GM12878 (cell line): ENCODE measurements around the gene ISOC2. TPM values are rescaled to one million over a fixed set of nuclear protein-coding genes. Genes with fewer than 3 reads are reported as not detected.

ENCODE experiments used
- ATAC-seq: fragments of 200-7000 bp; cut with Tn5 transposase; 3 replicates; pipeline ENCODE4 v1.9.1; 2020; ENCODE audit warnings: mild to moderate bottlenecking, moderate library complexity
- BruUV-seq: library from RNA; stranded (reverse); fragments of 400-500 nt; replicated peaks from 2 replicates; lab custom pipeline; 2021; lab: Mats Ljungman, UMichigan
- CTCF ChIA-PET: fragments of 300-600 bp; sonication (Branson Sonifier 250); formaldehyde crosslinking; extraction: SDS; loops from one replicate; lab custom pipeline; 2021; ENCODE audit warnings: inconsistent platforms; lab: Yijun Ruan, JAX
- POLR2A ChIA-PET: fragments of 350-600 bp; formaldehyde crosslinking; extraction: SDS; loops from one replicate; lab custom pipeline; 2021; ENCODE audit warnings: inconsistent platforms; lab: Charles Lee
- RAD21 ChIA-PET: fragments of 300-600 bp; sonication (Branson Sonifier 250); formaldehyde crosslinking; loops from one replicate; lab custom pipeline; 2023; ENCODE audit warnings: antibody characterized with exemption; ENCODE audit not compliant: unreplicated experiment; lab: Charles Lee
- SMC1A ChIA-PET: fragments of 300-600 bp; sonication (Branson Sonifier 250); formaldehyde crosslinking; loops from one replicate; lab custom pipeline; 2023; ENCODE audit not compliant: unreplicated experiment, uncharacterized antibody; lab: Charles Lee
- DNase-seq: peaks from one replicate; pipeline ENCODE4 v3.0.0-alpha.2; 2011; ENCODE audit warnings: low read depth, low spot score
- FAIRE-seq: peaks from 3 replicates; lab custom pipeline; 2011; peaks lifted over from hg19 to GRCh38; lab: Jason Lieb, UNC
- H2AFZ ChIP-seq: 2 replicates; pipeline ENCODE4 v1.6.0; 2011; ENCODE audit warnings: low read depth, low read length, control low read depth; ENCODE audit not compliant: control insufficient read depth
- H3K27ac ChIP-seq: 2 replicates; pipeline ENCODE4 v1.5.1; 2011; ENCODE audit warnings: control low read depth; ENCODE audit not compliant: control insufficient read depth, insufficient read depth
- H3K27me3 ChIP-seq, 2 experiments: replicated peaks in 1 of 2; 2 replicates each; pipeline versions ENCODE4 v1.6.0 to v1.6.1; 2011; ENCODE audit warnings: low read length in 1 of 2; ENCODE audit not compliant: control insufficient read depth in 2 of 2, insufficient read depth in 2 of 2
- H3K36me3 ChIP-seq, 2 experiments: 2 replicates each; pipeline ENCODE4 v1.5.1; 2011; ENCODE audit warnings: low read length in 1 of 2; ENCODE audit not compliant: control insufficient read depth in 2 of 2, insufficient read depth in 2 of 2
- H3K4me1 ChIP-seq: 2 replicates; pipeline ENCODE4 v1.6.1; 2011; ENCODE audit warnings: mild to moderate bottlenecking, low read length, moderate library complexity, mixed read lengths; ENCODE audit not compliant: control insufficient read depth, insufficient read depth
- H3K4me2 ChIP-seq: 2 replicates; pipeline ENCODE4 v1.6.0; 2011; ENCODE audit warnings: control low read depth; ENCODE audit not compliant: control insufficient read depth, insufficient read depth
- H3K4me3 ChIP-seq: fragments of 200-600 bp; sonication (generic); 2 replicates; pipeline ENCODE4 v1.5.1; 2016
- H3K79me2 ChIP-seq: 2 replicates; pipeline ENCODE4 v1.6.0; 2011; ENCODE audit warnings: low read length; ENCODE audit not compliant: control insufficient read depth, insufficient read depth
- H3K9ac ChIP-seq: 2 replicates; pipeline ENCODE4 v1.8.0; 2011; ENCODE audit warnings: low read length, control low read depth, mixed read lengths; ENCODE audit not compliant: control insufficient read depth, insufficient read depth
- H3K9me3 ChIP-seq: replicated peaks from 3 replicates; pipeline ENCODE4 v1.5.1; 2011; ENCODE audit warnings: mild to moderate bottlenecking, low read length; ENCODE audit not compliant: control insufficient read depth, insufficient read depth
- H4K20me1 ChIP-seq: 2 replicates; pipeline ENCODE4 v1.6.0; 2011; ENCODE audit not compliant: control insufficient read depth, insufficient read depth
- BHLHE40 ChIP-seq, 2 experiments: fragments of 450-650 bp in 1 of 2; IDR thresholded peaks; 2 replicates each; pipeline ENCODE4 v1.6.1; 2011 to 2017; ENCODE audit warnings: low read depth in 2 of 2, borderline replicate concordance in 1 of 2, improper control_type of control experiment in 1 of 2, low read length in 1 of 2, mild to moderate bottlenecking in 1 of 2
- CTCF ChIP-seq, 3 experiments: IDR thresholded peaks in 2 of 3; conservative IDR thresholded peaks in 1 of 3; 2 replicates each; pipeline ENCODE4 v1.5.1; 2011; ENCODE audit warnings: low read depth in 3 of 3, low read length in 3 of 3, mild to moderate bottlenecking in 3 of 3, control low read depth in 2 of 3, moderate library complexity in 2 of 3, inconsistent platforms in 1 of 3, mixed read lengths in 1 of 3; ENCODE audit not compliant: control insufficient read depth in 2 of 3, insufficient read depth in 1 of 3; ENCODE audit errors: extremely low read depth in 1 of 3
- EGR1 ChIP-seq, 2 experiments: IDR thresholded peaks; 1 replicate in 1 of 2; 2 replicates in 1 of 2; pipeline ENCODE4 v1.6.1; 2011 to 2012; ENCODE audit warnings: low read depth in 2 of 2, low read length in 2 of 2, borderline replicate concordance in 1 of 2, mild to moderate bottlenecking in 1 of 2, moderate library complexity in 1 of 2
- EZH2 ChIP-seq: IDR thresholded peaks from 2 replicates; pipeline ENCODE4 v1.6.1; 2012; ENCODE audit warnings: low read depth, mild to moderate bottlenecking, control low read depth, inconsistent platforms, low read length, borderline replicate concordance; ENCODE audit not compliant: control insufficient read depth
- GATAD2B ChIP-seq: fragments of 450-650 bp; conservative IDR thresholded peaks from 2 replicates; pipeline ENCODE4 v1.6.1; 2017; ENCODE audit warnings: low read depth, mild to moderate bottlenecking, moderate library complexity
- HDAC6 ChIP-seq: fragments of 200-600 bp; sonication (generic); IDR thresholded peaks from one replicate; pipeline ENCODE4 v1.8.0; 2017; ENCODE audit warnings: antibody characterized with exemption; ENCODE audit not compliant: unreplicated experiment
- LARP7 ChIP-seq: fragments of 450-650 bp; IDR thresholded peaks from 2 replicates; pipeline ENCODE4 v1.6.1; 2017; ENCODE audit warnings: mild to moderate bottlenecking
- MEF2B ChIP-seq: fragments of 450-650 bp; IDR thresholded peaks from 2 replicates; pipeline ENCODE4 v1.6.1; 2018; ENCODE audit warnings: mild to moderate bottlenecking, moderate library complexity; ENCODE audit not compliant: partially characterized antibody, poor library complexity, severe bottlenecking
- MTA2 ChIP-seq: fragments of 450-650 bp; IDR thresholded peaks from 2 replicates; pipeline ENCODE4 v1.6.1; 2016; ENCODE audit warnings: low read depth, mild to moderate bottlenecking, moderate library complexity
- MYB ChIP-seq: fragments of 150-350 bp; IDR thresholded peaks from 2 replicates; pipeline ENCODE4 v1.6.1; 2014; ENCODE audit warnings: mild to moderate bottlenecking, low read depth, low read length, borderline replicate concordance
- NR2F1 ChIP-seq: fragments of 450-650 bp; conservative IDR thresholded peaks from 2 replicates; pipeline ENCODE4 v1.6.1; 2017; ENCODE audit warnings: mild to moderate bottlenecking
- SIN3A ChIP-seq: IDR thresholded peaks from 2 replicates; pipeline ENCODE4 v1.6.1; 2012; ENCODE audit warnings: low read depth, low read length, improper control_type of control experiment
- SREBF1 ChIP-seq: IDR thresholded peaks from 2 replicates; pipeline ENCODE4 v1.6.1; 2012; ENCODE audit warnings: mild to moderate bottlenecking, low read length
- SREBF2 ChIP-seq: IDR thresholded peaks from 2 replicates; pipeline ENCODE4 v1.6.1; 2012; ENCODE audit warnings: mild to moderate bottlenecking, low read length
- TAF1 ChIP-seq: IDR thresholded peaks from 2 replicates; pipeline ENCODE4 v1.6.1; 2011; ENCODE audit warnings: mild to moderate bottlenecking, low read depth, low read length, borderline replicate concordance
- ZSCAN29 ChIP-seq: fragments of 450-650 bp; IDR thresholded peaks from 2 replicates; pipeline ENCODE4 v1.6.1; 2017; ENCODE audit warnings: mild to moderate bottlenecking, moderate library complexity
- WGBS: methylation state at CpG from one replicate; pipeline ENCODE4 v1.1.6; 2016; ENCODE audit warnings: low lambda C conversion rate; ENCODE audit not compliant: insufficient replicate concordance, insufficient coverage; ENCODE audit errors: missing lambda C conversion rate; 5-methylcytosine and 5-hydroxymethylcytosine counted together
- in situ Hi-C: fragments of 300-500 bp; cut with MboI; formaldehyde crosslinking; loops from 9 replicates; pipeline ENCODE4 v1.14.3; 2018; ENCODE audit warnings: mixed read lengths
- intact Hi-C: fragments of 100-400 bp; cut with micrococcal nuclease; formaldehyde crosslinking; loops from one replicate; pipeline ENCODE4 v1.14.2; 2022; ENCODE audit not compliant: unreplicated experiment
- polyA plus RNA-seq, 11 experiments: library from polyadenylated mRNA; depleted of rRNA in 4 of 11; unstranded in 6 of 11; stranded (reverse) in 5 of 11; fragments of >200 nt; fragmentation: Nextera tagmentation in 4 of 11; fragmentation: Illumina TruSeq in 1 of 11; extraction: Ambion mirVana in 4 of 11; extraction: Trizol in 1 of 11; gene quantifications; 1 replicate in 1 of 11; 2 replicates in 10 of 11; pipeline versions ENCODE4 v1.2.1 to v1.2.3, GENCODE V29; 2011 to 2016; ENCODE audit warnings: inconsistent platforms in 2 of 11, missing spikeins in 2 of 11, low read depth in 1 of 11
- total RNA-seq, 4 experiments: library from RNA; depleted of rRNA in 3 of 4; stranded (reverse); fragments of >200 nt in 3 of 4; fragmentation: Illumina TruSeq in 1 of 4; extraction: Trizol in 1 of 4; gene quantifications; 2 replicates each; pipeline versions ENCODE4 v1.2.1 to v1.2.3, GENCODE V29; 2013 to 2021
- TF ChIP-seq, protein P1 (sequence below): IDR thresholded peaks from 2 replicates; pipeline ENCODE4 v1.6.1; 2011; ENCODE audit warnings: mild to moderate bottlenecking, low read depth, low read length, moderate library complexity; ENCODE audit not compliant: insufficient replicate concordance

ISOC2 gene
- total and polyA plus RNA-seq, 10 of the 15 experiments (the other 5 are each of a cell fraction or from before 2014, with no cell fraction given): 0.72 to 238 (median 56.9) TPM

GRCh38 chr19:55443045-55443823 lies 18.2 kb downstream of the ISOC2 start, which contains the start of gene SHISA7:
Gene SHISA7 (minus strand): TSS chr19:55443300. CDS start chr19:55442863, 437 bp downstream.
- Histone ChIP-seq H3K27ac (no peak within 1 kb of the TSS), H4K20me1 (no peaks in the 10 kb centered on the region), H3K4me3 (no peak within 1 kb of the TSS), H3K79me2 (no peaks in the 10 kb centered on the region), H3K9me3 (no peaks in the 10 kb centered on the region), H3K9ac (no peak within 1 kb of the TSS), H3K36me3 (no peaks in the 10 kb centered on the region), H3K4me1 (no peaks in the 10 kb centered on the region)
- WGBS: 2% methylated on average over 26 of the region's 43 CpGs
- CTCF ChIA-PET: no interaction called here
- SMC1A ChIA-PET: no interaction called here
- DNase-seq (no peak), ATAC-seq (no peak)
- RAD21 ChIA-PET: no interaction called here
- in situ Hi-C loops: no loop called here
- no TSS peak for BruUV-seq
- TF ChIP-seq CTCF (IDR thresholded peaks at IDR 0.05 in 2 of 3, conservative IDR thresholded peaks at IDR 0.05 in 1 of 3; ENCODE audit: control insufficient read depth in 2 of 3, extremely low read depth in 1 of 3, insufficient read depth in 1 of 3, low read depth in 3 of 3, low read length in 3 of 3): no peak
- no peak for TF ChIP-seq LARP7
- no peak for TF ChIP-seq SREBF2
- no peak for TF ChIP-seq BHLHE40 (IDR thresholded peaks at IDR 0.05; ENCODE audit: borderline replicate concordance in 1 of 2, low read depth in 2 of 2, low read length in 1 of 2)
- TF ChIP-seq MYB: no peak
- no peak for TF ChIP-seq SIN3A
- TF ChIP-seq GATAD2B: no peak
- TF ChIP-seq MEF2B: no peak
- TF ChIP-seq NR2F1: no peak
- TF ChIP-seq MTA2: no peak
- TF ChIP-seq TAF1: no peak
- TF ChIP-seq, protein P1, sequence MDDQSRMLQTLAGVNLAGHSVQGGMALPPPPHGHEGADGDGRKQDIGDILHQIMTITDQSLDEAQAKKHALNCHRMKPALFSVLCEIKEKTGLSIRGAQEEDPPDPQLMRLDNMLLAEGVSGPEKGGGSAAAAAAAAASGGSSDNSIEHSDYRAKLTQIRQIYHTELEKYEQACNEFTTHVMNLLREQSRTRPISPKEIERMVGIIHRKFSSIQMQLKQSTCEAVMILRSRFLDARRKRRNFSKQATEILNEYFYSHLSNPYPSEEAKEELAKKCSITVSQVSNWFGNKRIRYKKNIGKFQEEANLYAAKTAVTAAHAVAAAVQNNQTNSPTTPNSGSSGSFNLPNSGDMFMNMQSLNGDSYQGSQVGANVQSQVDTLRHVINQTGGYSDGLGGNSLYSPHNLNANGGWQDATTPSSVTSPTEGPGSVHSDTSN: no peak
- no peak for TF ChIP-seq ZSCAN29
- no peak for TF ChIP-seq EZH2
- TF ChIP-seq SREBF1: no peak
- TF ChIP-seq HDAC6: no peak
- no peak for TF ChIP-seq EGR1 (IDR thresholded peaks at IDR 0.05; ENCODE audit: borderline replicate concordance in 1 of 2, low read depth in 2 of 2, low read length in 2 of 2)
- TF ChIP-seq, all 136 proteins: peak for 0
- intact Hi-C loops: no loop called here
- Histone ChIP-seq H3K4me2 (no peak within 1 kb of the TSS), H3K27me3 (peaks cover 0 to 1% of the 10 kb centered on the region in 2 experiments; a peak in 2 of 4 replicates), H2AFZ (no peak within 1 kb of the TSS)
- FAIRE-seq: no peak
- POLR2A ChIA-PET: no interaction called here
